Suprapubic skin (tissue), 3 donors: ENCODE data around the gene HIVEP3.

ENCODE experiments used
- EP300 ChIP-seq: sonication (generic); formaldehyde crosslinking; IDR thresholded peaks from one replicate; pipeline ENCODE4 v1.6.1; 2017; ENCODE audit warnings: antibody characterized with exemption
- TF ChIP-seq, protein P1 (sequence below), 2 donors: fragments of 200-600 bp in 1 of 2; fragments of 450-650 bp in 1 of 2; sonication (generic) in 1 of 2; IDR thresholded peaks; one replicate each; pipeline ENCODE4 v1.5.1; 2016 to 2019; ENCODE audit warnings: antibody characterized with exemption in 2 of 2, mild to moderate bottlenecking in 1 of 2, moderate library complexity in 1 of 2

DNA sequence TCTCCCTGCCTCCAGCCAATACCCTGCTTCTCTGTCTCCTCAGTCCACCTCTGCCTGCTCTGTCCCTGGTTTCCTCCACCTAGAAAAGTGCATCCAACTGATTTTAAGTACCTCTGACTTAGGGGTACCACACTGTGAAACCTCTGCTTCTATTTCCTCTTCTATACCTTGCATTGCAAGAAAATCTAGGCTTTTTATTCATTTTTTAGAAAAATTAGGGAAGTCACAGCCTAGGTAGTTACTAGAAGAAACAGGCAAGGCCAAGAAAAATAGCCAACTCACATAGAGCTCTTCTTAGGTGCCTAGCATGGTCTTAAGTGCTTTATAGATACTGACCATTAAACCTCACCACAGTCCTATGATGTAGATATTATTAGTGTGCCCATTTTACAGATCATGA is 39.1 kb downstream of the HIVEP3 start:
- TF ChIP-seq, protein P1, sequence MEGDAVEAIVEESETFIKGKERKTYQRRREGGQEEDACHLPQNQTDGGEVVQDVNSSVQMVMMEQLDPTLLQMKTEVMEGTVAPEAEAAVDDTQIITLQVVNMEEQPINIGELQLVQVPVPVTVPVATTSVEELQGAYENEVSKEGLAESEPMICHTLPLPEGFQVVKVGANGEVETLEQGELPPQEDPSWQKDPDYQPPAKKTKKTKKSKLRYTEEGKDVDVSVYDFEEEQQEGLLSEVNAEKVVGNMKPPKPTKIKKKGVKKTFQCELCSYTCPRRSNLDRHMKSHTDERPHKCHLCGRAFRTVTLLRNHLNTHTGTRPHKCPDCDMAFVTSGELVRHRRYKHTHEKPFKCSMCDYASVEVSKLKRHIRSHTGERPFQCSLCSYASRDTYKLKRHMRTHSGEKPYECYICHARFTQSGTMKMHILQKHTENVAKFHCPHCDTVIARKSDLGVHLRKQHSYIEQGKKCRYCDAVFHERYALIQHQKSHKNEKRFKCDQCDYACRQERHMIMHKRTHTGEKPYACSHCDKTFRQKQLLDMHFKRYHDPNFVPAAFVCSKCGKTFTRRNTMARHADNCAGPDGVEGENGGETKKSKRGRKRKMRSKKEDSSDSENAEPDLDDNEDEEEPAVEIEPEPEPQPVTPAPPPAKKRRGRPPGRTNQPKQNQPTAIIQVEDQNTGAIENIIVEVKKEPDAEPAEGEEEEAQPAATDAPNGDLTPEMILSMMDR (IDR thresholded peaks at IDR 0.05): no peak
- no peak for TF ChIP-seq EP300
